K562 (cell line): ENCODE measurements around the gene ARHGEF12. TPM values are rescaled to one million over a fixed set of nuclear protein-coding genes. Genes with fewer than 3 reads are reported as not detected.
A peak's percentile ranks its signal among the peaks of the same experiment; 100 is the strongest.

ENCODE experiments used
- ATAC-seq: fragments of 200-7000 bp; cut with Tn5 transposase; 3 replicates; pipeline ENCODE4 v1.9.1; 2020; ENCODE audit warnings: moderate library complexity
- BruUV-seq: library from RNA; stranded (reverse); fragments of 400-500 nt; replicated peaks from 2 replicates; lab custom pipeline; 2021; lab: Mats Ljungman, UMichigan
- CTCF ChIA-PET: fragments of 300-600 bp; formaldehyde crosslinking; extraction: SDS; loops from one replicate; lab custom pipeline; 2021; ENCODE audit warnings: low intra/inter-chr PET ratio; lab: Yijun Ruan, JAX
- POLR2A ChIA-PET: fragments of 300-600, 350-650 bp; sonication (Branson Sonifier 250); formaldehyde crosslinking; extraction: SDS; loops from one replicate; lab custom pipeline; 2021; ENCODE audit warnings: antibody characterized with exemption, inconsistent platforms; lab: Yijun Ruan, JAX
- DNase-seq, 4 experiments: peaks; one replicate each; pipeline versions ENCODE4 v3.0.0 to v3.0.0-alpha.2; 2011 to 2018; ENCODE audit warnings: low spot score in 3 of 4, mixed read lengths in 3 of 4; ENCODE audit errors: extremely low read depth in 1 of 4
- FAIRE-seq: peaks from 2 replicates; lab custom pipeline; 2011; peaks lifted over from hg19 to GRCh38; lab: Jason Lieb, UNC
- H2AFZ ChIP-seq: 2 replicates; pipeline ENCODE4 v1.6.0; 2011; ENCODE audit warnings: low read depth, low read length, control low read depth, inconsistent platforms
- H3K27ac ChIP-seq: fragments of 200-600 bp; 3 replicates; pipeline ENCODE4 v1.8.0; 2011; ENCODE audit warnings: low read depth, mild to moderate bottlenecking, control low read depth, inconsistent platforms, low read length, moderate library complexity, mixed read lengths; ENCODE audit errors: extremely low read depth
- H3K27me3 ChIP-seq, 2 experiments: fragments of 300-600 bp in 1 of 2; 2 replicates in 1 of 2; 3 replicates in 1 of 2; pipeline versions ENCODE4 v1.6.0 to v1.8.0; 2011; ENCODE audit warnings: inconsistent platforms in 2 of 2, low read length in 2 of 2, mild to moderate bottlenecking in 1 of 2, mixed read lengths in 1 of 2, moderate library complexity in 1 of 2; ENCODE audit not compliant: control insufficient read depth in 2 of 2, insufficient read depth in 2 of 2
- H3K36me3 ChIP-seq: fragments of 300-600 bp; 3 replicates; pipeline ENCODE4 v1.8.0; 2011; ENCODE audit warnings: mild to moderate bottlenecking, low read length, inconsistent platforms; ENCODE audit not compliant: control insufficient read depth, insufficient read depth
- H3K4me1 ChIP-seq, 2 experiments: fragments of 200-600 bp in 1 of 2; replicated peaks in 1 of 2; 2 replicates in 1 of 2; 3 replicates in 1 of 2; pipeline versions ENCODE4 v1.5.1 to v1.8.0; 2011; ENCODE audit warnings: inconsistent platforms in 2 of 2, low read length in 2 of 2, mild to moderate bottlenecking in 1 of 2, mixed read lengths in 1 of 2, moderate library complexity in 1 of 2; ENCODE audit not compliant: control insufficient read depth in 2 of 2, insufficient read depth in 2 of 2
- H3K4me2 ChIP-seq: 2 replicates; pipeline ENCODE4 v1.6.1; 2011; ENCODE audit warnings: low read length, control low read depth, inconsistent platforms, mixed read lengths; ENCODE audit not compliant: insufficient read depth
- H3K4me3 ChIP-seq: fragments of 200-600 bp; sonication (generic), shearing (Covaris generic); 2 replicates; pipeline ENCODE4 v1.5.1; 2016; ENCODE audit warnings: control low read depth, inconsistent platforms
- H3K79me2 ChIP-seq: fragments of 200-600 bp; 3 replicates; pipeline ENCODE4 v1.8.0; 2011; ENCODE audit warnings: low read length, inconsistent platforms; ENCODE audit not compliant: control insufficient read depth, insufficient read depth
- H3K9ac ChIP-seq, 2 experiments: 2 replicates each; pipeline versions ENCODE4 v1.6.0 to v1.6.1; 2011; ENCODE audit warnings: low read depth in 2 of 2, low read length in 2 of 2, control low read depth in 1 of 2, inconsistent platforms in 1 of 2, mild to moderate bottlenecking in 1 of 2, mixed read lengths in 1 of 2; ENCODE audit not compliant: insufficient read depth in 1 of 2
- H3K9me1 ChIP-seq: one replicate; pipeline ENCODE4 v1.6.0; 2011; ENCODE audit warnings: inconsistent platforms, mild to moderate bottlenecking, low read length, moderate library complexity; ENCODE audit not compliant: control insufficient read depth, insufficient read depth
- H3K9me3 ChIP-seq: replicated peaks from 2 replicates; pipeline ENCODE4 v1.5.1; 2011; ENCODE audit warnings: low read depth, low read length, inconsistent platforms; ENCODE audit not compliant: control insufficient read depth, insufficient read depth
- H4K20me1 ChIP-seq: replicated peaks from 2 replicates; pipeline ENCODE4 v1.6.1; 2011; ENCODE audit warnings: low read length, inconsistent platforms, mixed read lengths; ENCODE audit not compliant: control insufficient read depth, insufficient read depth
- CGGBP1 ChIP-seq: fragments of 250-450 bp; sonication (Bioruptor Pico); IDR thresholded peaks from 2 replicates; pipeline ENCODE4 v1.9.0; 2021; ENCODE audit warnings: mild to moderate bottlenecking
- CREB3L1 ChIP-seq: fragments of 450-650 bp; IDR thresholded peaks from 2 replicates; pipeline ENCODE4 v1.6.1; 2014; ENCODE audit warnings: low read depth, mild to moderate bottlenecking, moderate library complexity, borderline replicate concordance
- CTBP1 ChIP-seq: fragments of 450-650 bp; IDR thresholded peaks from 2 replicates; pipeline ENCODE4 v1.6.1; 2016; ENCODE audit warnings: borderline replicate concordance
- HINFP ChIP-seq: fragments of 450-650 bp; conservative IDR thresholded peaks from 2 replicates; pipeline ENCODE4 v1.6.1; 2016; ENCODE audit warnings: missing genetic modification characterization, low read depth, mild to moderate bottlenecking, control low read depth, missing compliant biosample characterization
- MEF2A ChIP-seq: IDR thresholded peaks from 2 replicates; pipeline ENCODE4 v1.6.1; 2011; ENCODE audit warnings: low read depth, mild to moderate bottlenecking, low read length, moderate library complexity; ENCODE audit not compliant: control insufficient read depth
- SOX6 ChIP-seq: fragments of 450-650 bp; IDR thresholded peaks from 2 replicates; pipeline ENCODE4 v1.6.1; 2014; ENCODE audit warnings: mild to moderate bottlenecking
- ZBTB7A ChIP-seq: IDR thresholded peaks from 2 replicates; pipeline ENCODE4 v1.6.1; 2011; ENCODE audit warnings: low read depth, mild to moderate bottlenecking, low read length, moderate library complexity, borderline replicate concordance; ENCODE audit not compliant: control insufficient read depth
- ZNF263 ChIP-seq: sonication (generic); formaldehyde crosslinking; IDR thresholded peaks from 2 replicates; pipeline ENCODE4 v1.8.0; 2022; ENCODE audit warnings: mild to moderate bottlenecking, missing genetic modification reagents, borderline replicate concordance
- ZNF398 ChIP-seq: fragments of 250-450 bp; sonication (Bioruptor Pico); IDR thresholded peaks from 2 replicates; pipeline ENCODE4 v1.8.0; 2021; ENCODE audit warnings: moderate library complexity, mild to moderate bottlenecking, inconsistent platforms
- ZNF639 ChIP-seq, 2 experiments: fragments of 200-800 bp in 1 of 2; sonication (Bioruptor generic) in 1 of 2; sonication (generic) in 1 of 2; formaldehyde crosslinking in 1 of 2; IDR thresholded peaks in 1 of 2; conservative IDR thresholded peaks in 1 of 2; 2 replicates each; pipeline versions ENCODE4 v1.5.0 to v1.6.1; 2016 to 2020; ENCODE audit warnings: missing compliant biosample characterization in 1 of 2, missing genetic modification characterization in 1 of 2, missing genetic modification reagents in 1 of 2
- WGBS: fragments of 100-300 bp; shearing (Covaris generic); methylation state at CpG from one replicate; pipeline ENCODE4 v1.1.6; 2016; ENCODE audit warnings: low coverage, mixed read lengths; ENCODE audit not compliant: insufficient coverage; ENCODE audit errors: missing lambda C conversion rate; 5-methylcytosine and 5-hydroxymethylcytosine counted together
- in situ Hi-C: fragments of 300-500 bp; cut with MboI; formaldehyde crosslinking; loops from 4 replicates; pipeline ENCODE4 v1.15.0; 2018; ENCODE audit warnings: inconsistent platforms, mixed read lengths
- intact Hi-C: fragments of 100-400 bp; cut with micrococcal nuclease; formaldehyde crosslinking; loops from 2 replicates; pipeline ENCODE4 v1.14.2; 2022
- polyA plus RNA-seq, 8 experiments: library from polyadenylated mRNA; depleted of rRNA in 4 of 8; stranded (reverse) in 5 of 8; unstranded in 3 of 8; fragments of >200 nt; fragmentation: Nextera tagmentation in 2 of 8; fragmentation: Illumina TruSeq in 1 of 8; extraction: Ambion mirVana in 2 of 8; extraction: Trizol in 1 of 8; gene quantifications; 2 replicates each; pipeline versions ENCODE4 v1.2.1 to v1.2.3, GENCODE V29; 2011 to 2014; ENCODE audit warnings: inconsistent platforms in 1 of 8, missing spikeins in 1 of 8
- total RNA-seq, 7 experiments: library from RNA; depleted of rRNA in 6 of 7; stranded (reverse); fragments of >200 nt in 6 of 7; fragmentation: Illumina TruSeq in 2 of 7; extraction: Trizol in 2 of 7; gene quantifications; 2 replicates each; pipeline versions ENCODE4 v1.2.1 to v1.2.3, GENCODE V29; 2011 to 2021; ENCODE audit warnings: low replicate concordance in 1 of 7

ARHGEF12 gene
- total and polyA plus RNA-seq, 9 of the 15 experiments (the other 6 are each of a cell fraction or from before 2014, with no cell fraction given) = 3.5 to 51.7 (median 29.5) TPM

- H3K4me2 ChIP-seq = no peak overlapping the region
- ATAC-seq (no peak), DNase-seq (peak in 1 of 4 experiments; percentile 35), FAIRE-seq (no peak)
- peaks cover 38 to 72% of the 10 kb centered on the region in 2 experiments for H3K27me3 ChIP-seq
- no peak for TF ChIP-seq SOX6
- no peak for TF ChIP-seq CGGBP1
- no peak for TF ChIP-seq ZNF398 (CRISPR knock-in tag)
- TF ChIP-seq HINFP (tag) = peak; percentile 62
- peak; percentile 89 for TF ChIP-seq ZNF263 (CRISPR knock-in tag)
- TF ChIP-seq CREB3L1 = no peak
- TF ChIP-seq ZBTB7A = peak; percentile 8; the same call in 1 of the 2 replicates
- TF ChIP-seq MEF2A = no peak
- no peak for TF ChIP-seq CTBP1
- no peak for TF ChIP-seq ZNF639 (CRISPR knock-in tag; conservative IDR thresholded peaks at IDR 0.05 in 1 of 2, IDR thresholded peaks at IDR 0.05 in 1 of 2)
- intact Hi-C loops (loop anchor here (1.0 to 5.0 kb wide), 7 partner anchors 173 to 1995 kb away; no protein-coding TSS in a partner anchor), in situ Hi-C loops (no loop called here)
- 0 out of 2 replicates have a peak overlapping the region, but pooled peaks have one; percentile 15 for H3K4me3 ChIP-seq
- no peaks in the 10 kb centered on the region for H3K9me1 ChIP-seq
- BruUV-seq = no TSS peak
- 20% methylated on average over 23 of the region's 73 CpGs for WGBS
- H3K79me2 ChIP-seq = no peaks in the 10 kb centered on the region
- no peaks in the 10 kb centered on the region for H3K9me3 ChIP-seq
- H3K9ac ChIP-seq = peak overlapping the region in 1 of 2 experiments; percentile 52; a peak in 1 of 4 replicates
- H3K27ac ChIP-seq = no peak overlapping the region
- POLR2A ChIA-PET = no interaction called here
- no peaks in the 10 kb centered on the region for H3K36me3 ChIP-seq
- CTCF ChIA-PET = interaction anchor here (0.7 to 3.3 kb wide), 11 partner anchors 38 to 1080 kb away, joined by 3 to 22 read pairs (median 5); partner anchors contain the start of genes ARHGEF12 and TLCD5
- H4K20me1 ChIP-seq = peaks cover 33% of the 10 kb centered on the region
- H3K4me1 ChIP-seq = peaks cover 0 to 19% of the 10 kb centered on the region in 2 experiments; a peak in 2 of 5 replicates
- no peak overlapping the region for H2AFZ ChIP-seq
These were observed 175.9 kb downstream of the ARHGEF12 start for GRCh38 chr11:120511820-120512738.
